Measurements from ENCODE around the gene TAF4B.
"Not testable (repeated sequence)": the region's sequence is repeated elsewhere in the genome, so short reads cannot be mapped to it uniquely, and the experiment has no call there.

The TAF4B gene, protein sequence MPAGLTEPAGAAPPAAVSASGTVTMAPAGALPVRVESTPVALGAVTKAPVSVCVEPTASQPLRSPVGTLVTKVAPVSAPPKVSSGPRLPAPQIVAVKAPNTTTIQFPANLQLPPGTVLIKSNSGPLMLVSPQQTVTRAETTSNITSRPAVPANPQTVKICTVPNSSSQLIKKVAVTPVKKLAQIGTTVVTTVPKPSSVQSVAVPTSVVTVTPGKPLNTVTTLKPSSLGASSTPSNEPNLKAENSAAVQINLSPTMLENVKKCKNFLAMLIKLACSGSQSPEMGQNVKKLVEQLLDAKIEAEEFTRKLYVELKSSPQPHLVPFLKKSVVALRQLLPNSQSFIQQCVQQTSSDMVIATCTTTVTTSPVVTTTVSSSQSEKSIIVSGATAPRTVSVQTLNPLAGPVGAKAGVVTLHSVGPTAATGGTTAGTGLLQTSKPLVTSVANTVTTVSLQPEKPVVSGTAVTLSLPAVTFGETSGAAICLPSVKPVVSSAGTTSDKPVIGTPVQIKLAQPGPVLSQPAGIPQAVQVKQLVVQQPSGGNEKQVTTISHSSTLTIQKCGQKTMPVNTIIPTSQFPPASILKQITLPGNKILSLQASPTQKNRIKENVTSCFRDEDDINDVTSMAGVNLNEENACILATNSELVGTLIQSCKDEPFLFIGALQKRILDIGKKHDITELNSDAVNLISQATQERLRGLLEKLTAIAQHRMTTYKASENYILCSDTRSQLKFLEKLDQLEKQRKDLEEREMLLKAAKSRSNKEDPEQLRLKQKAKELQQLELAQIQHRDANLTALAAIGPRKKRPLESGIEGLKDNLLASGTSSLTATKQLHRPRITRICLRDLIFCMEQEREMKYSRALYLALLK

DNA sequence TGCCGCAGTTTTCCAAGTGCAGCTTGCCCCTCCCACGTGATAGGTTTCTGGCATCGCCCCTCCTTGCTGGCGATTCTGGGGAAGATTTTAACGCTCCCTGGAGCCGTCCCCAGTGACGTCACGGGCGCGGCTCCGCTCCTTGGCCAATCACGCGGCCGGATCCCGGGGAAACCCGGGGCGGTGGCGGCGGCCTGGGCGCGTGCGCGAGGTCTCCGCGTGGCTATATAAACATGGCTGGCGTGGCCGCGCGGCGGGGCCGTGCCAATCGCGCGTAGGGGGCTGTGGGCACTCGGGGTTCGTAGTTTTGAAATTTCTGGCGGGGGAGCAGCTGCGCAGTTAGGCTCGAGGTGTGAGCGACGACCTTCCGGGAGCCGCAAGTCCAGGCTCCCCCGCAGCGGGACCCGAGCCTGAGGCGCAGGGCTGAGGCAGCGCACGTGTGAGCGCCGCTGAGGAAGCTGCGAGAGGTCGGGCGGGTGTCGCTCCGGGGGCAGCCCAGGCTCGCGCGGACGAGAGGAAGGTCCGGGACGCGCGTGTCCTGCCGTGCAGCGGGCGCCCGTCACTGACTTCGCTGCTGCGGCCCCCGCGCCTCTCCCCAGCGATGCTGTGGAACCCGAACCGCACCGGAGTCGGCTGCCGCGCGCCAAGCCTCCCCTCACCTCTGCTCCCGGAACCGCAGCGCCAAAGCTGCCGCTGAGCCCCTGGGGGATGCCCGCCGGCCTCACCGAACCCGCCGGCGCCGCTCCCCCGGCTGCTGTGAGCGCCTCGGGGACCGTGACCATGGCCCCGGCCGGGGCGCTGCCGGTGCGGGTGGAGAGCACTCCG, at the start of gene TAF4B:
TAF4B (plus strand) TSS at position 217 of the 822 bp plus-strand sequence; CDS start at position 706, 489 bp downstream.
- peak; percentile 97 for DNase-seq

DNA sequence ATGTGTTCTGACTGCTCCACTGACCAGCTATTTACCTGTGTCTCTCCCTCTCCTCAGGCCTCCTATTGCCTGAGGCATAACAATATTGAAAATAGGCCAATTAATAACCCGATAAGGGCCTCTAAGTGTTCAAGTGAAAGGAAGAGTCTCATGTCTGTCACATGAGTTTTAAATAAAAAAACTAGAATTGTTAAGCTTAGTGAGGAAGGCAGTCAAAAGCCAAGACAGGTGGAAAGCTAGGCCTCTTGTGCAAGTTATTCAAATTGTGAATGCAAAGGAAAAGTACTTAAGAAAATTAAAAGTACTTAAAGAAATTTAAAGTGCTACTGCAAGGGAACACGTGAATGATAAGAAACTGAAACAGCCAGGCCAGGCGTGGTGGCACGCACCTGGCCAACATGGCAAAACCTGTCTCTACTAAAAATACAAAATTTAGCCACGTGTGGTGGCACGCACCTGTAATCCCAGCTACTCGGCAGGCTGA, 44.9 kb upstream of the TAF4B start:
- DNase-seq, result no peak

DNA sequence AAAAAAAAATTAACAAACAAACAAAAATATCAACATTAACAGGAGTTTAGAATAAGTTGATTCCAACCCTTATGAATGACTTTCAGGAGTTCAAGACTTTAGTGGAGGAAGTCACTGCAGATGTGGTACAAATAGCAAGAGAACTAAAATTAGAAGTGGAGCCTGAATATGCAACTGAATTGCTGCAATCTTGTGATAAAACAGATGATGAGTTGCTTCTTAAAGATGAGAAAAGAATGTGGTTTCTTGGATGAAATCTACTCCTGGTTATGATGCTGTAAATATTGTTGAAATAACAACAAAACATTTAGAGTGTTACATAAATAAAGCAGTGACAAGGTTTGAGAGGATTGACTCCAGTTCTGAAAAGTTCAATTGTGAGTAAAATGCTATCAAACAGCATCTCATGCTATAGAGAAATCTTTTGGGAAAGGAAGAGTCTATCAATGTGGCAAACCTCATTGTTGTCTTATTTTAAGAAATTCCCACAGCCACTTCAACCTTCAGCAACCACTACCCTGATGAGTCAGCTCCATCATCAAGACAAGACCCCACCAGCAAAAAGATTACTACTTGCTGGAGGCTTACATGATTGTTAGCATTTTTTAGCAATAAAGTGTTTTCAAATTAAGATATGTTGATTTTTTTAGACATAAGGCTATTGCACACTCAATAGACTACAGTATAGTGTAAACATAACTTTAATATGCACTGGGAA, 42.7 kb upstream of the TAF4B start:
- DNase-seq, result no peak

- DNase-seq, result no peak
Observed at GRCh38 chr18:26185267-26185666, 41.0 kb upstream of the TAF4B start.

GRCh38 chr18:26190506-26190905, 35.7 kb upstream of the TAF4B start:
- peak; percentile 40 for DNase-seq

DNA sequence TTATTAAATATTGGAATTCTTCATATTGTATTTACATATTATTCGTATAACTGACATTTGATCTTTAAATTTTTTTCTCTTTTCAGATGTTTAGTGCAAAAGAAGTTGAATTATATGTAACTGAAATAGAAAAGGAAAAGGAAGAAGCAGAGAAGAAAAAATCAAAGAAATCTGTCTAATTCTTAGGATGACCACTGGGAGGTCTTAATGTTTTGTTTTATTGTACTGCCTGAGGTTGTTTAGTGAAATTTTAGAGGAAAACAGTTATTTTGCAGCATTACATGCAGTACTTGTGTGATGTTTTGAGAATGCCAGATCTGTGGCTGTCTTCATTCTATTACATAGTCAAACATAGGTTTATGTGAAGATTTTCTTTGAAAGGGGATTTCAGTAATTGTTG, 34.0 kb upstream of the TAF4B start:
- no peak for DNase-seq

DNA sequence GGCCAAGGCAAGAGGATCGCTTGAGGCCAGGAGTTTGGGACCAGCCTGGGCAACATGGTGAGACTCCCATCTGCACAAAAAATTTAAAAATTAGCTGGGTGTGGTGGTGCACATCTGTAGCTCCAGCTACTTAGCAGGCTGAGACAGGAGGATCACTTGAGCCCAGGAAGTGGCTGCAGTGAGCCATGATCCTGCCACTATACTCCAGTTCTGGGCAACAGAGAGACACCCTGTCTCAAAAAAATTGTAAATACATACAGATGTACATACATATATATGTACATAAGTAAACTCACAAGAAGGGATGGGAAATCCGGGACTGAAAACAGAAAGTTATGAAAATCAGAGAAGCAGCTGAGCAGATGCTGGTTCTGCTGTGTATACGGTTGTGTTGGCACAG, 29.6 kb upstream of the TAF4B start:
- DNase-seq, result no peak

DNA sequence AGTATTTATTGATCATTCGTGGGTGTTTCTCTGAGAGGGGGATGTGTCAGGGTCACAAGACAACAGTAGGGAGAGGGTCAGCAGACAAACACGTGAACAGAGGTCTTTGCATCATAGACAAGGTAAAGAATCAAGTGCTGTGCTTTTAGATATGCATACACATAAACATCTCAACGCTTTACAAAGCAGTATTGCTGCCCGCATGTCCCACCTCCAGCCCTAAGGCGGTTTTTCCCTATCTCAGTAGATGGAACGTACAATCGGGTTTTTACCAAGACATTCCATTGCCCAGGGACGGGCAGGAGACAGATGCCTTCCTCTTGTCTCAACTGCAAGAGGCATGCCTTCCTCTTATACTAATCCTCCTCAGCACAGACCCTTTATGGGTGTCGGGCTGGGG, 24.2 kb upstream of the TAF4B start:
- DNase-seq, result not testable (repeated sequence)

DNA sequence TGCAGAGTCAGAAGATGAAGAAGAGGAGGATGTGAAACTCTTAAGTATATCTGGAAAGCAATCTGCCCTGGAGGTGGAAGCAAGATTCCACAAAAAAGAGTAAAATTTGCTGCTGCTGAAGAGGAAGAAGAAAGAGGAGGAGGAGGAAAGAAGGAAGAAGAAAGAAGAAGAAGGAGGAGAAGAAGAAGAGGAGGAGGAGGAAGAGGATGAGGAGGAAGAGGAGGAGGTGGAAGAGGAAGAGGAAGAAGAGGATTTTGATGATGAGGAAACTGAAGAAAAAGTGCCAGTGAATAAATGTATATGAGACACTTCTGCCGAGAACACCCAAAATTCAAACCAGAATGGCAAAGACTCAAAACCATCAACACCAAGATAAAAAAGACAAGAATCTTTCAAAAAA, 20.9 kb upstream of the TAF4B start:
- no peak for DNase-seq

DNA sequence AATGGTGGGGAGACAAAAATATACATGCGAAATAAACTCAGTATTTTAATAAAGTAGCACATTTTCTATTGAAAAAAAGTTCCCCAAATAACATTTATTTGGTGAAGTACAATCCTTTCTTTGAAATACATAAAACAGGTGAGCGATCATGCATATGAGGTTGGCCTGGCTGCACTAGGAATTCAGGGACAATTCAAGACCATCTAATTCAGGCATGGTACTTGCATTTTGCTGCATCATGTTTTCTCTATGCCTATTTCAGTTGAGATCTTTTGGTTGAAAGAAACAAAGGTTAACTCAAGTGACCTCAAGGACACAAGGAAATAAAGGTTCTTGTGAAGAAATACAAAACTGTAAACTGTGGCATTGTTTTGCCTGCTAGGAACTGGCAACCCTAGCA, 19.8 kb upstream of the TAF4B start:
- DNase-seq, result no peak

DNA sequence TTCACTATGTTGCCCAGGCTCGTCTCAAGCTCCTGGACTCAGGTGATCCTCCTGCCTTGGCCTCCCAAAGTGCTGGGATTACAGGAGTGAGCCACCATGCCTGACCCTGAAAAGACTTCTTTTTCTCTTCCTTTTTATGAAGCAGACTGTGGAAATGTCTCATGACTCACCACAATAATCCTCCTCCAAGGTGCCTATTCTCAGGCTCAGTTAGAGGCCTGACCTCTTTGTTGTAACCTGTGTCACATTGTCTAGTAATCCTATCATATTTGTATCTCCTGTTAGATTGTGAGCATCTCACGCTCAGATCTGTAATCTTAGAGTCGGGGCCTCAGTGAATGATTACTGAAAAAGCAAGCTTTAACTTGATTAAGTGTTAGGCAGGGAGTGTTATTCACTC, 18.3 kb upstream of the TAF4B start:
- DNase-seq, result no peak

DNA sequence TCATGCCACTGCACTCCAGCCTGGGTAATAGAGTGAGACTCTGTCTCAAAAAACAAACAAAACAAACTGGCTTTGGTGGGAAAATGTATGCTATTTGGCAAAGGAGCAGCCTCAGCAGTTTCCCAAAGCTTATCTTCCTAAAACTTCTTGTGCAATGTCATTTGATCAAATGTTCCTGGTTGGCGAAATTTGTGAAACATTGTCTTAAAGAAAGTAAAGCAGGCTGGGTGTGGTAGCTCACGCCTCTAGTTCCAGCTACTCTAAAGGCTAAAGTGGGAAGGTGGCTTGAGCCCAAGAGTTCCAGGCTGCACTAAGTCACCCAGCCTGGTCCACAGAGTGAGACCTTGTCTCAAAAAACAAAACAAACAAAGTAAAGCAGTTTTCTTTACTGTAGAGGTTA, 17.3 kb upstream of the TAF4B start:
- DNase-seq, result no peak

- no peak for DNase-seq
Observed at GRCh38 chr18:26210147-26210546, 16.1 kb upstream of the TAF4B start.

DNA sequence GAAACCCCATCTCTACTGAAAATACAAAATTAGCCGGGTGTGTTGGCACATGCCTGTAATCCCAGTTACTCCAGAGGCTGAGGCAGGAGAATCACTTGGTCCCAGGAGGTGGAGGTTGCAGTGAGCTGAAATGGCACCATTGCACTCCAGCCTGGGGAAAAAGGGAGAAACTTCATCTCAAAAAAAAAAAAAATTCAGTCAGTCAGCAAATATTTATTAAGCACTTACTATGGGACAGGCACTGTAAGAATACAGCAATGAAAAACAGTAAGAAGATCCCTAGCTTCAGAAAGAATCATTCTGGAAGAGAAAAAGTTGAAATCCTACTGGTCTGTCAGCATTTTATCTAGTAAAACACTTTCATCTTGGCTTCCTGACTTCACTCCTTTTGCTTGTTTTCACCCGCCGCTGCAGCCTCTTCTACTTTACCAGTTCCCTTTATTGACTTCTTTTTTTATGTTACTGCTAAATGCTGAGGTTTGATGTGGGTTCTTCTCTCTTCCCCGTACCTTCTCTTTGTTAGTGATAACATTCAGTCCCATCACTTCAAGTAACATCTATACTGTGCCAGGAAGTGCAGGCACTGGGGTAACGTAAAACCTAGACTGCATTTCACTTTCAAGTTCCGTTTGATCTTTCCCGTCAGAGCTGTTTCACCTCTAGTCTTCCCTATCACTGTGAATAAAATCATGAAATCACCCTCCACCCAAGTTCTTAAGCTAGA, 10.8 kb upstream of the TAF4B start:
- peak; percentile 41 for DNase-seq

- no peak for DNase-seq
Observed at GRCh38 chr18:26225022-26225693, 1.1 kb upstream of the TAF4B start.

- DNase-seq, result no peak
Observed at GRCh38 chr18:26225915-26226228, 373 bp upstream of the TAF4B start.

DNA sequence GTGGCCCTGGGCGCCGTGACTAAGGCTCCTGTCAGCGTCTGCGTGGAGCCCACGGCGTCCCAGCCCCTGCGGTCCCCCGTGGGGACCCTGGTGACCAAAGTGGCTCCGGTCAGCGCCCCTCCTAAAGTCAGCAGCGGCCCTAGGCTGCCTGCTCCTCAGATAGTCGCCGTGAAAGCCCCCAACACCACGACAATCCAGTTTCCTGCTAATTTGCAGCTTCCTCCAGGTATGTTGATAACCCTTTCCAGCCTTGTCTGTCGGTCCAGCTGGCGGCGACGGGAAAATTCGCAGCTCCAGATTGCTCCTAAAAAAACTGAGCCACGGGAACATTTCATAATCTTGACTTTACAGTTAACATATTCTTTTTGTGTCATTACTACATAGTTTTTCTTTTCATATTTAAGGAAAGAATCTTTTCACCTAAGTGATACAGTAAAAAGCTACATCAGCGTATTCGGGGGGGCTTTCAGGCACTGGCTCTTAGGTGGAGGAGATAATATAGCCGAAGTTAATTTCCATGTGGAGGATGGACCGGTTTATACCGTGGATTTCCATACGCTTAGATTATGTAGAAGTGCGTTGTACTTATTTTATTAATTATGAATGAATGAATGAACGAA, 916 bp downstream of the TAF4B start:
- no peak for DNase-seq

DNA sequence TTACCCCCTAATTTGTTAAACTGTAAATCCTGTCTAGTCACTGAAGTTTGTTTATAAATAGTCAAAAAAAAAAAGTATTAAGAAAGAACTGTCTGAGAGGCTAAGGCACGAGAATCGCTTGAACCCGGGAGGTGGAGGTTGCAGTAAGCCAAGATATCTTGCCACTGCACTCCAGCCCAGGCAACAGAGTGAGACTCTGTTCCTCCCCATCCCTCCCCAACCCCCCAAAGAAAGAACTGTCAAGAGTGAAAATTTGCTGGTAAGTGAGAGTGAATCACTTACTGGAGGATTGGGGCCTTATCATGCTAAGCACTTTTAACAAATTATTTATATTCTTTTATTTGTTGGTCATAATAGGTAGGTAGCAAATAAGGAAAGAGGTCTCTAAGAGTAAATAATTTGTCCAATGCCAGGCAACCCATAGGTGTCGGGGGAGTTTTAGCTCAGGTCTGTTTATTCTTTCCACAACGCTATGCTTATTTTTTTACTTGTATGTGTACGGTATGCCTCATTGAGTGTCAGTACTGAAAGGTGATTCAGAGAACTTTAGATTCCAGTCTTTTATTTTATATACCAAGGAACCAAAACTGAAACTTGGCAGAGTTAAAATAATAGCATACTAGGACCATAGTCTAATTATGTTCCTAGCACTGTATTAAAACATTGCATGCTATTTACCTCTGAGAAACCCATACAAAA, 2.5 kb downstream of the TAF4B start:
- no peak for DNase-seq

- DNase-seq, result no peak
Observed at GRCh38 chr18:26230497-26230896, 4.3 kb downstream of the TAF4B start.

- DNase-seq, result no peak
Observed at GRCh38 chr18:26233208-26233607, 7.0 kb downstream of the TAF4B start.

Measured in activated T-cell treated with anti-CD3 and anti-CD28 coated beads, Interleukin-2, amount 50 U/mL, for 1 hour (primary cell).